A673 (cell line): ENCODE measurements around the gene RASSF8.

ENCODE experiments used
- EZH2 ChIP-seq: fragments of 200-600 bp; sonication (generic); IDR thresholded peaks from 2 replicates; pipeline ENCODE4 v1.6.1; 2017; ENCODE audit warnings: borderline replicate concordance, low read depth, mild to moderate bottlenecking, mixed read lengths, antibody characterized with exemption, low read length; ENCODE audit not compliant: poor library complexity, severe bottlenecking
- TF ChIP-seq, protein P1 (sequence below): fragments of 300-800, 200-600 bp; sonication (generic); conservative IDR thresholded peaks from 2 replicates; pipeline ENCODE4 v1.5.1; 2017; ENCODE audit warnings: low read depth, mild to moderate bottlenecking, antibody characterized with exemption, low read length, moderate library complexity, mixed read lengths

DNA sequence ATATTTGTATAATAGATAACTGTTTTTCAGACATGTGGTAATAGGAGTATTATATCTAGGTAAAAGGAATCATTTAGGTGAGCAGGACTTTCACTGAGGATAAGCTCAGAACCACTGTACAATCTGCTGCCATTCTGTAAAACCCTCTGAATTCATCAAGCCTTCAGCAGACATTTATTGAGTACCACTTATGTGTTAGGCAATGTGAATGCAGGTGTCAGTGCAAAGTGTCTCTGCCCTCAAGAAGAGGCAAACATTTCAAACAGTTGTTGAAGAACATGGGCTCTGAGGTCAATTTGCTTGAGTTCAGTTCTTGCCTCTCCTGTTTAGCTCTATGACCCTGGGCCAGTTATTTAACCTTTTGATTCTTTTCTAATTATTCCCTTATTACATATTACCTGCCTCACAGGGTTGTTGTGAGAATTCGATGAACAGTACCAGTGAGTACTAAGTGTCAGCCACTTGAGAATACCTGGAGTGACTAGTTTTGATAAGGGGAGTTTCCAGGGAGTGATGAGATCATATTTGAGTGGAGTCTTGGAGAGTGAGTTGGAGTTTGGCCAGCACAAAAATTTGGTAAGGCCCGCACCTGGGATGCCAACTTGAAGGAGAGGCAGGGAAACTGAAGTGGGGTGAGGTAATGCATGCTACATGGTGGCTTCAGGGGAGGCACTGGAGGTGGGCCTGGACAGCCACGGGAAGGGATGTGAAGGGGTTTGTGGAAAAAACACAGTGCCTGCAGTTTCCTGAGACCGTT is 33.7 kb downstream of the RASSF8 start:
- TF ChIP-seq, protein P1, sequence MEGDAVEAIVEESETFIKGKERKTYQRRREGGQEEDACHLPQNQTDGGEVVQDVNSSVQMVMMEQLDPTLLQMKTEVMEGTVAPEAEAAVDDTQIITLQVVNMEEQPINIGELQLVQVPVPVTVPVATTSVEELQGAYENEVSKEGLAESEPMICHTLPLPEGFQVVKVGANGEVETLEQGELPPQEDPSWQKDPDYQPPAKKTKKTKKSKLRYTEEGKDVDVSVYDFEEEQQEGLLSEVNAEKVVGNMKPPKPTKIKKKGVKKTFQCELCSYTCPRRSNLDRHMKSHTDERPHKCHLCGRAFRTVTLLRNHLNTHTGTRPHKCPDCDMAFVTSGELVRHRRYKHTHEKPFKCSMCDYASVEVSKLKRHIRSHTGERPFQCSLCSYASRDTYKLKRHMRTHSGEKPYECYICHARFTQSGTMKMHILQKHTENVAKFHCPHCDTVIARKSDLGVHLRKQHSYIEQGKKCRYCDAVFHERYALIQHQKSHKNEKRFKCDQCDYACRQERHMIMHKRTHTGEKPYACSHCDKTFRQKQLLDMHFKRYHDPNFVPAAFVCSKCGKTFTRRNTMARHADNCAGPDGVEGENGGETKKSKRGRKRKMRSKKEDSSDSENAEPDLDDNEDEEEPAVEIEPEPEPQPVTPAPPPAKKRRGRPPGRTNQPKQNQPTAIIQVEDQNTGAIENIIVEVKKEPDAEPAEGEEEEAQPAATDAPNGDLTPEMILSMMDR = no peak
- TF ChIP-seq EZH2 = no peak
